Stimulated activated naive CD8-positive, alpha-beta T cell treated with anti-CD3 and anti-CD28 coated beads, Interleukin-15, Interleukin-2, amounts not matched to agents 100 ng/mL and 50 ng/mL, for 24 hours (primary cell): ENCODE measurements around the gene MLEC.
A peak's percentile ranks its signal among the peaks of the same experiment; 100 is the strongest.

Experiments used
- H3K27ac Mint-ChIP-seq: one replicate; pipeline ENCODE4 v1.8.0; 2021; ENCODE audit warnings: mild to moderate bottlenecking, mixed read lengths
- H3K27me3 Mint-ChIP-seq: one replicate; pipeline ENCODE4 v1.8.0; 2021; ENCODE audit warnings: mixed read lengths
- H3K36me3 Mint-ChIP-seq: one replicate; pipeline ENCODE4 v1.8.0; 2021; ENCODE audit warnings: low read depth, mixed read lengths
- H3K4me1 Mint-ChIP-seq: one replicate; pipeline ENCODE4 v1.8.0; 2021; ENCODE audit warnings: low read depth, mixed read lengths
- H3K4me3 Mint-ChIP-seq: one replicate; pipeline ENCODE4 v1.8.0; 2021; ENCODE audit warnings: mild to moderate bottlenecking, mixed read lengths
- H3K9me3 Mint-ChIP-seq: one replicate; pipeline ENCODE4 v1.8.0; 2021; ENCODE audit warnings: mixed read lengths

MLEC gene

DNA sequence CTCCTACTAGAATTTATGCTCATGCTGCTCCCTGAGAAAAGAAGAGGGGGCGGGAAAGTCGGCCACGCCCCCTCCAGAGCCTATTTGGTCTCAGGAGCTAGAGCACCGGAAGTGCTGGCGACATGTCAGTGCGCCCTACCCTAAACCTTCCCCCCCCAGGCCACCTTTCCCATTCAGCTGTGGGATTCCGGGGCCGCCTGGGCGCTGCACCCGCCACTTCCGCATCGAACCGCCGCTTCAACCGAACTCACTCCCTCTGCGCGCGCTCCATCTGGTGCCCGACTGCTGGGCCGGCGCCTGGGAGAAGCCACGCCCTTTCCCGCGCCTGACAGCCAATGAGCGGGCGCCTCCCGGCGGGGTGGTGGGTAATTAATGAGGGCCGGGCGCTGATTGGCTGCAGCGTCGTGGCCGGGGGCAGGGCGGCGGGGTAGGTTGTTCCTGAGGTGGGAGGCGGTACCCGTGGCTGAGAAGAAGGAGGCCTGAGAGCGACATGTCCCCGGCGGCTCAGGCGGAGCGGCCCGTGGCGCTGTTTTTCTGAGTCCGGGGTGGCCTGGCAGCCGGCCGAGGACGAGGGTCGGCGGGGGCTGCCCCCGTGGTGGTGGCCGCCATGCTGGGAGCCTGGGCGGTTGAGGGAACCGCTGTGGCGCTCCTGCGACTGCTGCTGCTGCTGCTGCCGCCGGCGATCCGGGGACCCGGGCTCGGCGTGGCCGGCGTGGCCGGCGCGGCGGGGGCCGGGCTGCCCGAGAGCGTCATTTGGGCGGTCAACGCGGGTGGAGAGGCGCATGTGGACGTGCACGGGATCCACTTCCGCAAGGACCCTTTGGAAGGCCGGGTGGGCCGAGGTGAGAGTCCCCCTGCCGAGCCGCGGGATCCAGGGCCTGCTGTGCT lies at the start of gene MLEC:
MLEC (plus strand) TSS at position 460 of the 888 bp plus-strand sequence; CDS start at position 608, 148 bp downstream.
- H3K27ac Mint-ChIP-seq: peak within 1 kb of the TSS; percentile 89
- peaks cover 53% of the 10 kb centered on the region for H3K4me1 Mint-ChIP-seq
- no peaks in the 10 kb centered on the region for H3K9me3 Mint-ChIP-seq
- H3K4me3 Mint-ChIP-seq: peak within 1 kb of the TSS; percentile 93
- H3K36me3 Mint-ChIP-seq: peaks cover 13% of the 10 kb centered on the region
- no peaks in the 10 kb centered on the region for H3K27me3 Mint-ChIP-seq

GRCh38 chr12:120639771-120640721 lies 46.9 kb upstream of the MLEC start, which contains the start of gene CABP1:
Gene CABP1, plus strand, starts transcription at chr12:120640626. Its CDS starts 60 bp downstream, at chr12:120640686.
- peaks cover 38% of the 10 kb centered on the region for H3K27me3 Mint-ChIP-seq

DNA sequence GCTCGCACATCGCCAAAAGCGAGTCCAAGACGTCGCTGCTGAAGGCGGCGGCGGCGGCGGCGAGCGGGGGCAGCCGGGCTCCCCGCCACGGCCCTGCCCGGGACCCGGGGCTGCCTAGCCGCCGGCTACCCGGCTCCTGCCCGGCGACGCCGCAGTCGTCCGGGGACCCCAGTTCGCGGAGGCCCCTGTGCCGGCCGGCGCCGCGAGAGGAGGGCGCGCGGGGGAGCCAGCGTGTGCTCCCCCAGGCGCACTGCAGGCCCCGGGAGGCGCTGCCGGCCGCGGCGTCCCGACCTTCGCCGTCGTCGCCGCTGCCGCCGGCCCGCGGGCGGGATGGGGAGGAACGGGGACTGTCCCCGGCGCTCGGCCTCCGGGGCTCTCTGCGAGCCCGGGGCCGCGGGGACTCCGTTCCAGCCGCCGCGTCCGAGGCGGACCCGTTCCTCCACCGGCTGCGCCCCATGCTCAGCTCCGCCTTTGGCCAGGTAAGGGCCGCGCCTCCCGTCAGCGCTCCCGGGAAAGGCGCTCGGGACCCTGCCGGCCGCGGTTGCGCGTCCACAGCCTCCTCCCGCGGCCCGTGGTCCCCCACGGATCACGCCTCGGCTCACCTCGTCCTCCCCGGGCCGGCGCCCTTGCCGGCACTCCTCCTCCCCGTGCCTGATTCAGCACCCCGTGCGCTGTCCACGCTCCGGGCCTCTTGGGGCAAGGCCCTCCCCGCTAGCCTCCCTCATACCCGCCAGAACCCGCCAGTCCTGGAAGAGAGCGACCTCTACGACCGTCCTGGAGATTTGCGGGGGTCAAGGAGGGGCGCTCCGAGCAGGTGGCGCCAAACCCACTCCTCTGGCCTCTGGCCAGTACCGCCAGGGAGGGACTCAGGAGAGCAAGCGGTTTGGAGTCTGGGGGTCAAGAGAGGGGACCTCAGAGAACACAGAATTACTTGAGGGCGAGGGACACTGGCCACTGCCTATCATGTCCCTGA lies 45.8 kb upstream of the MLEC start:
- no peaks in the 10 kb centered on the region for H3K9me3 Mint-ChIP-seq
- no peaks in the 10 kb centered on the region for H3K36me3 Mint-ChIP-seq
- H3K27ac Mint-ChIP-seq: no peak overlapping the region
- H3K27me3 Mint-ChIP-seq: peaks cover 48% of the 10 kb centered on the region
- peak overlapping the region; percentile 66 for H3K4me3 Mint-ChIP-seq
- H3K4me1 Mint-ChIP-seq: peaks cover 7% of the 10 kb centered on the region

More at GRCh38 chr12:120639771-120640721, 46.9 kb upstream of the MLEC start, which contains the start of gene CABP1:
- Mint-ChIP-seq H3K27ac (no peak within 1 kb of the TSS), H3K4me1 (peaks cover 7% of the 10 kb centered on the region), H3K36me3 (no peaks in the 10 kb centered on the region), H3K4me3 (peak within 1 kb of the TSS; percentile 66), H3K9me3 (no peaks in the 10 kb centered on the region)

DNA sequence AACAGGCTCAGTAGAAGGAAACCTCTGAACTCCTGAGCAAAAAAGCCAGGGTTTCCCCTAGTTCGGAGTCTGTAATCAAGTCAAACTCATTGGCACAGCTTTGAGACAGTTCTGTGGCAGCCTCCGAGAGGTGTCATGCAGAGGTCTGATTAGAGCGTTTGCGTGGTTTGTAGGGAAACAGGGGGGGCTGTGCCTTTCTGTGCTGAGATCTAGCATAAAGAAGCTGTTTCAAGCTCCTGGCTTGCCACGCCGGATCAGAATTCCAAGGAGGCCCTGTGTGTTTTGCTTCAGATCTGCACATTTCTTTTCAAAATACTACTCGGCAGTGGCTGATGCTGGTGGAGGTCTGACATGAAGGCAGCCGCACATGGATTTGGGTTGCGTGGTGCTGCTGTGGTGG lies 44.8 kb upstream of the MLEC start:
- Mint-ChIP-seq H3K4me3 (no peak overlapping the region), H3K4me1 (peaks cover 12% of the 10 kb centered on the region), H3K9me3 (no peaks in the 10 kb centered on the region), H3K36me3 (no peaks in the 10 kb centered on the region), H3K27ac (no peak overlapping the region), H3K27me3 (peaks cover 54% of the 10 kb centered on the region)

DNA sequence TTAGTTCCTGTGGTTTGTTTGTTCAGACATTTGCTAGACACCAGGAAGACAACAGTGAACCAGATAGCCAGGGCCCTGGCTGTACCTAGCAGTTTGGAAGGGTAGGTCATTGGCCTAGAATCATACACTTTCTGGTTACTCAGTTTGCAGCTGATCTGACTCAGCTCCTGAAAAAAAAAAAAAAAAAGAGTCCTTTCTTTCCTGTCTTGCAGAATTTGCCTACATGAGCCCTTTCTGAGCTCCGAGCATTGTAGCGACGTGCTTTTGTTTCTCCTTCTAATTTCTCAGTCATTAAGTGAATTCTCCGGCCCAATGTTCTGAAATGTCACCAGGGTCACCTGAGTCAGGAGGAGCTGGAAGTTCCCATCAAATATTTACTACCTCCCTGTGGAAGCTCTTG lies 44.1 kb upstream of the MLEC start:
- Mint-ChIP-seq H3K27me3 (peaks cover 54% of the 10 kb centered on the region), H3K27ac (no peak overlapping the region), H3K36me3 (no peaks in the 10 kb centered on the region), H3K9me3 (no peaks in the 10 kb centered on the region), H3K4me1 (peaks cover 12% of the 10 kb centered on the region), H3K4me3 (no peak overlapping the region)

DNA sequence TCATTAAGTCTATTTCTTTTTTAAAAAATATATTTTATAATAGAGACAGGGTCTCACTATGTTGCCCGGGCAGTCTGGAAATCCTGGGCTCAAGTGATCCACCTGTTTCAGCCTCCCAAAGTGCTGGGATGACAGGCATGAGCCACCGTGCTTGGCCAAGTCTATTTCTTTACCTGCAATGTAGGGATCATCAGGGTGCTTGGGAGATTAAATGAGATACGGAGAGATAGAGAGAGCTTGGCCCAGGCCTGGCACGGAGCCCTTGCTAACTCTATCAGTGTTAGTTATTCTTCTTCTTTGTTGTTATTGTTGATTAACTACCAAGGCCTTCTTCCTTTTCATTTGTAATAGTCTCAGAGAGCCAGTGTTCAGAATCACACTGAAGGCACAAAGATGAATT lies 43.4 kb upstream of the MLEC start:
- Mint-ChIP-seq H3K27me3 (peaks cover 59% of the 10 kb centered on the region), H3K36me3 (no peaks in the 10 kb centered on the region), H3K4me3 (no peak overlapping the region), H3K27ac (no peak overlapping the region), H3K4me1 (peaks cover 13% of the 10 kb centered on the region), H3K9me3 (no peaks in the 10 kb centered on the region)

GRCh38 chr12:120646044-120646443 lies 40.9 kb upstream of the MLEC start:
- Mint-ChIP-seq H3K36me3 (no peaks in the 10 kb centered on the region), H3K4me1 (peaks cover 25% of the 10 kb centered on the region), H3K27me3 (peaks cover 78% of the 10 kb centered on the region), H3K9me3 (no peaks in the 10 kb centered on the region), H3K4me3 (no peak overlapping the region), H3K27ac (no peak overlapping the region)

- H3K4me1 Mint-ChIP-seq: peaks cover 18% of the 10 kb centered on the region
- H3K27me3 Mint-ChIP-seq: peaks cover 79% of the 10 kb centered on the region
- no peaks in the 10 kb centered on the region for H3K36me3 Mint-ChIP-seq
- no peaks in the 10 kb centered on the region for H3K9me3 Mint-ChIP-seq
- H3K4me3 Mint-ChIP-seq: no peak overlapping the region
- no peak overlapping the region for H3K27ac Mint-ChIP-seq
These were observed 39.6 kb upstream of the MLEC start for GRCh38 chr12:120647375-120647755.

DNA sequence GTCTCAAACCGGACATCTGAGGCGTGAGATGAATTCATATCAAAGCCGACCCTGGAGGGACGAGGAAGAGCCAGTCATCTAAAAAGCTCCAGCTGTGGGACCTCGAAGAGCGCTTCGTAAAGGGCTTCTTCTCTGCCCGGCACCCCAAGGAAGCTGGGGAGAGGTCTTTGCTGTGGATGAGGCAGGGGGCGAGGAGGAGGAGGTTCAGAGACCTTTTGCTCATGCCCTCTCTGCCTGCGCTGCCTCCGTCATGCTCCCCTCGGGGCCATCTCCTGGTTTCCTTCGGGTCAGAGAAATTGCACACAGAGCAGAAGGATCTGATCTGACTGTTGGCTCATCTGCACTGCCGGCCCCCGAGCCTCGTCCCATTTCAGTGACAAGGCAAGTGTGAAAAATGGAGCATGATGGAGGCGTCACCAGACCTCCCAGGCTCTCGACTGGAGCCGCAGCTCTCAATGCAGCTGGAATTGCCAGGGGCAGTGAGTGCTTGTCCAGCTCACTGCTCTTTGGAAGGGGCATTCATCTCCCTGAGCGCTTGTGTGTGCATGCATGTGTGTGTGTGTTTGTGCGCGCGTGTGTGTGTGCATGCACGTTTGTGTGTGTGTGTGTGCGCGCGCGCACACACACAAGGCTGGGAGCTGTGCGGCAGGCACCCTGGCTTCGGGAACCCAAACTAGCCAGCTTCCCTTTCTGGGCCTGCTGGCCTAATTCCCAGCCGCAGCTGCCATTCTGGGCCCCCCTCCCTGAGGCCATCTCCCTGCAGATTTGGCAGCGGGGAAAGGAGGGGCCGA lies 37.3 kb upstream of the MLEC start:
- peaks cover 63% of the 10 kb centered on the region for H3K27me3 Mint-ChIP-seq
- peak overlapping the region; percentile 43 for H3K4me3 Mint-ChIP-seq
- no peaks in the 10 kb centered on the region for H3K9me3 Mint-ChIP-seq
- peaks cover 18% of the 10 kb centered on the region for H3K4me1 Mint-ChIP-seq
- no peak overlapping the region for H3K27ac Mint-ChIP-seq
- H3K36me3 Mint-ChIP-seq: no peaks in the 10 kb centered on the region

GRCh38 chr12:120650233-120650690 lies 36.7 kb upstream of the MLEC start:
- no peaks in the 10 kb centered on the region for H3K9me3 Mint-ChIP-seq
- peaks cover 58% of the 10 kb centered on the region for H3K27me3 Mint-ChIP-seq
- H3K4me3 Mint-ChIP-seq: no peak overlapping the region
- peaks cover 18% of the 10 kb centered on the region for H3K4me1 Mint-ChIP-seq
- H3K36me3 Mint-ChIP-seq: no peaks in the 10 kb centered on the region
- no peak overlapping the region for H3K27ac Mint-ChIP-seq

DNA sequence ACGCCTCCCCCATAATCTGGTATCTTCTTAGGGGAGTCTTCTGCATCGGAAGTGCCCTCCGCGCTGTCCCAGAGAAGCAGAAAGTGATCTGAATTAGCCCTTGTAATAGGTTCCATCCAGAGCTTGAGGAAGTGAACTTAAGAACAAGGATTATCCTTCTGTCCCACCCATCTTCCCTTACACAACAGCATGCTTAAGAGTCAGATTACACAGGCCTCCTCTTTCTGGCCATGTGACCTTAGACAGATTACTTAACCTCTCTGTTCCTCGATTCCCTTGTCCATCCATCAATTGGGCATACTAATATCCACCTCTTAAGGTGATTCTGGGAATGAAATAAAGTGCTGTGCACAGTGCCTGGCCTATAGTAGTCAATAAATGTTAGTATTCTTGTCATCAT lies 35.1 kb upstream of the MLEC start:
- Mint-ChIP-seq H3K4me3 (no peak overlapping the region), H3K36me3 (no peaks in the 10 kb centered on the region), H3K27me3 (peaks cover 46% of the 10 kb centered on the region), H3K9me3 (no peaks in the 10 kb centered on the region), H3K4me1 (peaks cover 16% of the 10 kb centered on the region), H3K27ac (no peak overlapping the region)

- Mint-ChIP-seq H3K27me3 (peaks cover 43% of the 10 kb centered on the region), H3K4me3 (no peak overlapping the region), H3K36me3 (no peaks in the 10 kb centered on the region), H3K9me3 (no peaks in the 10 kb centered on the region), H3K4me1 (peaks cover 12% of the 10 kb centered on the region), H3K27ac (no peak overlapping the region)
These were observed 34.1 kb upstream of the MLEC start for GRCh38 chr12:120652656-120653435.

DNA sequence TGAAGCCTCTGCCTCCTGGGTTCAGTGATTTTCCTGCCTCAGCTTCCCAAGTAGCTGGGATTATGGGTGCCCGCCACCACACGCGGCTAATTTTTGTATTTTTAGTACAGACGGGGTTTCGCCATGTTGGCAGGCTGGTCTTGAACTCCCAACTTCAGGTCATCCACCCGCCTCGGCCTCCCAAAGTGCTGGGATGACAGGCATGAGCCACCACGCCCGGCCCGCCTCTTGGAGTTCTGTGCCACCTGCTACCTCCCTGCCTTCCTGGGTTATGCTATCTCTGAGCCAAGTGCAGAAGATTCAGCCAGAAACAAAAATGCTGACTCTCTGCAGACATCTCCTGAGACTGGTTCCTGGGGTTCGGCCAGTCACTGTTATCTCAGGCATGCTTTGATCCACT lies 33.3 kb upstream of the MLEC start:
- H3K4me1 Mint-ChIP-seq: peaks cover 12% of the 10 kb centered on the region
- H3K36me3 Mint-ChIP-seq: no peaks in the 10 kb centered on the region
- no peaks in the 10 kb centered on the region for H3K9me3 Mint-ChIP-seq
- no peak overlapping the region for H3K4me3 Mint-ChIP-seq
- peaks cover 38% of the 10 kb centered on the region for H3K27me3 Mint-ChIP-seq
- no peak overlapping the region for H3K27ac Mint-ChIP-seq
